ENCODE data around the gene ITGB4. TPM values are rescaled to one million over a fixed set of nuclear protein-coding genes. Genes with fewer than 3 reads are reported as not detected.

ITGB4 gene
- total and polyA plus RNA-seq, 4 donors = 11.1 to 47.8 (median 14.8) TPM

- Histone ChIP-seq H3K27me3 (ENCODE audit: control insufficient read depth in 3 of 3, insufficient read depth in 3 of 3, low read length in 2 of 3) (peaks cover 0 to 5% (median 3%) of the 10 kb centered on the region in 3 donors), H3K4me1 (ENCODE audit: control insufficient read depth in 5 of 5, insufficient read depth in 5 of 5, low read length in 5 of 5) (peaks cover 0 to 15% (median 0%) of the 10 kb centered on the region in 5 donors), H3K36me3 (ENCODE audit: control insufficient read depth in 4 of 4, insufficient read depth in 4 of 4, low read length in 4 of 4) (peaks cover 0 to 4% (median 0%) of the 10 kb centered on the region in 4 donors), H3K9me3 (ENCODE audit: control insufficient read depth in 4 of 4, insufficient read depth in 3 of 4, low read length in 3 of 4) (no peaks in the 10 kb centered on the region), H3K9ac (ENCODE audit: insufficient read depth in 1 of 2, low read length in 2 of 2) (no peak overlapping the region), H3K27ac (ENCODE audit: low read depth in 1 of 2, low read length in 1 of 2) (no peak overlapping the region), H3K4me3 (no peak overlapping the region)
- no peak for ATAC-seq (ENCODE audit: insufficient read depth, low FRiP score)
- 92 to 94% methylated on average over 7 of the region's 7 CpGs for WGBS, 2 donors
- TF ChIP-seq CTCF (IDR thresholded peaks at IDR 0.05; ENCODE audit: control extremely low read depth, extremely low read depth) = no peak
- no peak for DNase-seq
Observed at GRCh38 chr17:75725504-75725903, 4.2 kb downstream of the ITGB4 start.

GRCh38 chr17:75727391-75727790 lies 6.1 kb downstream of the ITGB4 start:
- H3K9me3 ChIP-seq (ENCODE audit: control insufficient read depth in 4 of 4, insufficient read depth in 3 of 4, low read length in 3 of 4) = no peaks in the 10 kb centered on the region
- ATAC-seq (ENCODE audit: insufficient read depth, low FRiP score) = no peak
- H3K4me1 ChIP-seq (ENCODE audit: control insufficient read depth in 5 of 5, insufficient read depth in 5 of 5, low read length in 5 of 5) = peaks cover 0 to 7% (median 0%) of the 10 kb centered on the region in 5 donors
- H3K27ac ChIP-seq (ENCODE audit: low read depth in 1 of 2, low read length in 1 of 2) = no peak overlapping the region
- H3K36me3 ChIP-seq (ENCODE audit: control insufficient read depth in 4 of 4, insufficient read depth in 4 of 4, low read length in 4 of 4) = peaks cover 0 to 9% (median 0%) of the 10 kb centered on the region in 4 donors
- WGBS, 2 donors = 93 to 97% methylated on average over 18 of the region's 18 CpGs
- H3K4me3 ChIP-seq = no peak overlapping the region
- H3K9ac ChIP-seq (ENCODE audit: insufficient read depth in 1 of 2, low read length in 2 of 2) = no peak overlapping the region
- DNase-seq = no peak
- no peak for TF ChIP-seq CTCF (IDR thresholded peaks at IDR 0.05; ENCODE audit: control extremely low read depth, extremely low read depth)
- H3K27me3 ChIP-seq (ENCODE audit: control insufficient read depth in 3 of 3, insufficient read depth in 3 of 3, low read length in 2 of 3) = no peaks in the 10 kb centered on the region

- no peak overlapping the region for H3K27ac ChIP-seq (ENCODE audit: low read depth in 1 of 2, low read length in 1 of 2)
- no peak overlapping the region for H3K9ac ChIP-seq (ENCODE audit: insufficient read depth in 1 of 2, low read length in 2 of 2)
- H3K4me3 ChIP-seq = no peak overlapping the region
- 96 to 98% methylated on average over 7 of the region's 7 CpGs for WGBS, 2 donors
- H3K9me3 ChIP-seq (ENCODE audit: control insufficient read depth in 4 of 4, insufficient read depth in 3 of 4, low read length in 3 of 4) = no peaks in the 10 kb centered on the region
- DNase-seq (no peak), ATAC-seq (ENCODE audit: insufficient read depth, low FRiP score) (no peak)
- TF ChIP-seq CTCF (IDR thresholded peaks at IDR 0.05; ENCODE audit: control extremely low read depth, extremely low read depth) = no peak
- peaks cover 0 to 5% (median 0%) of the 10 kb centered on the region in 5 donors for H3K4me1 ChIP-seq (ENCODE audit: control insufficient read depth in 5 of 5, insufficient read depth in 5 of 5, low read length in 5 of 5)
- peaks cover 0 to 9% (median 0%) of the 10 kb centered on the region in 4 donors for H3K36me3 ChIP-seq (ENCODE audit: control insufficient read depth in 4 of 4, insufficient read depth in 4 of 4, low read length in 4 of 4)
- H3K27me3 ChIP-seq (ENCODE audit: control insufficient read depth in 3 of 3, insufficient read depth in 3 of 3, low read length in 2 of 3) = no peaks in the 10 kb centered on the region
Observed at GRCh38 chr17:75729351-75729750, 8.1 kb downstream of the ITGB4 start.

GRCh38 chr17:75730065-75730464 lies 8.8 kb downstream of the ITGB4 start:
- Histone ChIP-seq H3K36me3 (ENCODE audit: control insufficient read depth in 4 of 4, insufficient read depth in 4 of 4, low read length in 4 of 4) (peaks cover 0 to 9% (median 0%) of the 10 kb centered on the region in 4 donors), H3K9me3 (ENCODE audit: control insufficient read depth in 4 of 4, insufficient read depth in 3 of 4, low read length in 3 of 4) (no peaks in the 10 kb centered on the region), H3K9ac (ENCODE audit: insufficient read depth in 1 of 2, low read length in 2 of 2) (no peak overlapping the region), H3K4me1 (ENCODE audit: control insufficient read depth in 5 of 5, insufficient read depth in 5 of 5, low read length in 5 of 5) (peaks cover 0 to 5% (median 0%) of the 10 kb centered on the region in 5 donors), H3K27ac (ENCODE audit: low read depth in 1 of 2, low read length in 1 of 2) (no peak overlapping the region), H3K4me3 (no peak overlapping the region), H3K27me3 (ENCODE audit: control insufficient read depth in 3 of 3, insufficient read depth in 3 of 3, low read length in 2 of 3) (no peaks in the 10 kb centered on the region)
- 94 to 96% methylated on average over 24 of the region's 24 CpGs for WGBS, 2 donors
- no peak for DNase-seq
- no peak for ATAC-seq (ENCODE audit: insufficient read depth, low FRiP score)
- no peak for TF ChIP-seq CTCF (IDR thresholded peaks at IDR 0.05; ENCODE audit: control extremely low read depth, extremely low read depth)
